Progenitor cell of endocrine pancreas (in vitro differentiated cells): ENCODE measurements around the gene EFL1. TPM values are rescaled to one million over a fixed set of nuclear protein-coding genes. Genes with fewer than 3 reads are reported as not detected.

Source experiments
- DNase-seq: peaks from one replicate; pipeline ENCODE4 v3.0.0; 2021; ENCODE audit warnings: low spot score; ENCODE audit not compliant: unreplicated experiment
- H3K27ac Mint-ChIP-seq: 2 replicates; pipeline ENCODE4 v1.8.0; 2021; ENCODE audit warnings: mild to moderate bottlenecking, moderate library complexity, mixed read lengths
- H3K27me3 Mint-ChIP-seq: 2 replicates; pipeline ENCODE4 v1.8.0; 2021; ENCODE audit warnings: mixed read lengths
- H3K36me3 Mint-ChIP-seq: 2 replicates; pipeline ENCODE4 v1.8.0; 2022; ENCODE audit warnings: mixed read lengths; ENCODE audit not compliant: insufficient read depth
- H3K4me1 Mint-ChIP-seq: 2 replicates; pipeline ENCODE4 v1.8.0; 2021; ENCODE audit warnings: low read depth, mixed read lengths
- H3K4me3 Mint-ChIP-seq: 2 replicates; pipeline ENCODE4 v1.8.0; 2021; ENCODE audit warnings: low read depth, mild to moderate bottlenecking, moderate library complexity, mixed read lengths
- H3K9me3 Mint-ChIP-seq: 2 replicates; pipeline ENCODE4 v1.8.0; 2021; ENCODE audit warnings: low read depth, mixed read lengths
- total RNA-seq: library from RNA; stranded (reverse); gene quantifications from 2 replicates; pipeline ENCODE4 v1.2.1, GENCODE V29; 2021
- TF ChIP-seq, protein P1 (sequence below): fragments of 200-600 bp; sonication (generic); IDR thresholded peaks from one replicate; pipeline ENCODE4 v1.5.0; 2021; ENCODE audit warnings: antibody characterized with exemption, mild to moderate bottlenecking; ENCODE audit not compliant: unreplicated experiment

Gene EFL1
- total RNA-seq, 1 donor from 2014 or later: 31.1 TPM

DNA sequence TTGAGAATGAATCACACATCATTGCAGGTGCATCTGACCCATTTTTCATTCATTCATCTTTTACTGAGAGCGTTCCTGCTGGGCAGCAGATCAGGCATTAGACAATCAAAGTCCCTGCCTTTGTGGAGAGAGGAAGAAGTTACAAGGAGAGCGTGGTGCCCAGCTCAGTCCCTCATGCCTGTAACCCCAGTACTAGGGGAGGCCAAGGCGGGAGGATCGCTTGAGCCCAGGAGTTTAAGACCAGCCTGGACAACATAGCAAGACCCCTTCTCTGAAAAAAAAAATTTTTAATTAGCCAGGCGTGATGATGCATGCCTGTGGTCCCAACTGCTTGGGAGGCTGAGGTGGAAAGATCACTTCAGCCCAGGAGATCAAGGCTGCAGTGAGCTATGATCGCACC is 181.8 kb downstream of the EFL1 start:
- peaks cover 20% of the 10 kb centered on the region for H3K27me3 Mint-ChIP-seq
- TF ChIP-seq, protein P1, sequence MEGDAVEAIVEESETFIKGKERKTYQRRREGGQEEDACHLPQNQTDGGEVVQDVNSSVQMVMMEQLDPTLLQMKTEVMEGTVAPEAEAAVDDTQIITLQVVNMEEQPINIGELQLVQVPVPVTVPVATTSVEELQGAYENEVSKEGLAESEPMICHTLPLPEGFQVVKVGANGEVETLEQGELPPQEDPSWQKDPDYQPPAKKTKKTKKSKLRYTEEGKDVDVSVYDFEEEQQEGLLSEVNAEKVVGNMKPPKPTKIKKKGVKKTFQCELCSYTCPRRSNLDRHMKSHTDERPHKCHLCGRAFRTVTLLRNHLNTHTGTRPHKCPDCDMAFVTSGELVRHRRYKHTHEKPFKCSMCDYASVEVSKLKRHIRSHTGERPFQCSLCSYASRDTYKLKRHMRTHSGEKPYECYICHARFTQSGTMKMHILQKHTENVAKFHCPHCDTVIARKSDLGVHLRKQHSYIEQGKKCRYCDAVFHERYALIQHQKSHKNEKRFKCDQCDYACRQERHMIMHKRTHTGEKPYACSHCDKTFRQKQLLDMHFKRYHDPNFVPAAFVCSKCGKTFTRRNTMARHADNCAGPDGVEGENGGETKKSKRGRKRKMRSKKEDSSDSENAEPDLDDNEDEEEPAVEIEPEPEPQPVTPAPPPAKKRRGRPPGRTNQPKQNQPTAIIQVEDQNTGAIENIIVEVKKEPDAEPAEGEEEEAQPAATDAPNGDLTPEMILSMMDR: no peak
- no peaks in the 10 kb centered on the region for H3K9me3 Mint-ChIP-seq
- H3K4me1 Mint-ChIP-seq: no peaks in the 10 kb centered on the region
- DNase-seq: no peak
- no peak overlapping the region for H3K27ac Mint-ChIP-seq
- no peak overlapping the region for H3K4me3 Mint-ChIP-seq
- no peaks in the 10 kb centered on the region for H3K36me3 Mint-ChIP-seq

Other genes with a start within 250 kb of the EFL1 start
- gene MEX3B, start 216.7 kb downstream of the EFL1 start, total RNA-seq: 21.9 and 22.4 TPM in 2 replicates
- 5.2 and 6.0 TPM in 2 replicates for gene SAXO2, start 84 bp upstream of the EFL1 start, total RNA-seq
- 8.7 and 9.5 TPM in 2 replicates for gene GOLGA6L10, start 86.7 kb upstream of the EFL1 start, total RNA-seq
- gene GOLGA6L9, start 167.1 kb upstream of the EFL1 start, total RNA-seq: 13.2 and 13.3 TPM in 2 replicates